Measurements from ENCODE around the gene SPATA4.

Gene SPATA4

DNA sequence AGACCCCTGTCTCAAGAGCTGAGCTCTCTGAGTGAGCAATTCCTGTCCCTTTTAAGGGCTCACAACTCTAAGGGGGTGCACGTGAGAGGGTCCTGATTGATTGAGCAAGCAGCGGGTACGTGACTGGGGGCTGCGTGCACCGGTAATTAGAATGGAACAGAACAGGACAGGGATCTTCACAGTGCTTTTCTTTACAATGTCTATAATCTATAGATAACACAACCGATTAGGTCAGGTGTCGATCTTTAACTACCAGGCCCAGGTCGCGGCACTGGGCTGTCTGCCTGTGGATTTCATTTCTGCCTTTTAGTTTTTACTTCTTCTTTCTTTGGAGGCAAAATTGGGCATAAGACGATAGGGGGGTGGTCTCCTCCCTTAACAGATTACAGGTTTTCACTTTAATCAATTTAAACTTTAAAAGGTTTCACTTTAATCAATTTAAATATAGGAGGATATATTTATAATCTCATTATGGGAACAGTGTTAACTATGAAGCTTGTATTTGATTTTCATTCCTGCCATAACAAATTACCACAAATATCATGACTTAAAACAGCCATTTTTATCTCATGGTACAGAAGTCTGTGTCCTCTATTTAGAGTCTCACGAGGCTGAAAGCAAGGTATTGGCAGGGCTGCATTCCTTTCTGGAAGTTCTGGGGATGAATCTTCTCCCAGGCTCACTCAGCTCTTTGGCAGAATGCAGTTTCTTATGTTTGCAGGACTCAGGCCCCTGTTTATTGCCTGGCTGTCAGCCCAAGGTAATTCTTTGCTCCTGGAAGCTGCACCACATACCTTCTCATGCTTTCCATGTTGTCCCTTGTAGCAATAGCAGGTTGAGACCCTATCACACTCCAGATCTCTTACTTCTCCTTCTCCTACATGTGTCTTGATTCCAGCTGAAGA, 5.2 kb downstream of the SPATA4 start:
- no peak for DNase-seq

- no peak for DNase-seq
Measured at GRCh38 chr4:176188654-176189053, 6.7 kb downstream of the SPATA4 start.

GRCh38 chr4:176187624-176188023, 7.8 kb downstream of the SPATA4 start:
- DNase-seq, result no peak

GRCh38 chr4:176186671-176187395, 8.6 kb downstream of the SPATA4 start:
- no peak for DNase-seq

- DNase-seq, result no peak
Measured at GRCh38 chr4:176186067-176186466, 9.3 kb downstream of the SPATA4 start.

DNA sequence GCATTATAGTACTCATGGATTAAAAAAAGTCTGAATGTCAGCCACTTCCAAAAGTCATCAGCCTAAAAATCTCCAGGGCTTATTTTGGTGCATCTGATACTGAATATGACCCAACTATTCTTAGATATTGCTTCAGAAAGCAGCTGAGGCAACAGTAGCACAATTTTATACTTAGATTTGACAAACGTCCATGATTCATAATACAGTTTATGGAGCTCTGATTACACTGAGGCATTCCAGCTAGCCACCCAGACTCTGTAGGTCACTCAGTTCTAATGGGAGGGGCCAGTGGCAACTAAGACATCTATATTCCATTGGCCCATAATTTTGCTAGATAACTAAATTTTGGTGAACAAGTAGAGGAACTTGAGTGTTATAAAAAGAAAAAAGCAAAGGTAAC, 10.3 kb downstream of the SPATA4 start:
- no peak for DNase-seq

- no peak for DNase-seq
Measured at GRCh38 chr4:176163041-176163440, 32.3 kb downstream of the SPATA4 start.

GRCh38 chr4:176156656-176157055, 38.7 kb downstream of the SPATA4 start:
- no peak for DNase-seq

GRCh38 chr4:176153124-176153523, 42.3 kb downstream of the SPATA4 start:
- no peak for DNase-seq

DNA sequence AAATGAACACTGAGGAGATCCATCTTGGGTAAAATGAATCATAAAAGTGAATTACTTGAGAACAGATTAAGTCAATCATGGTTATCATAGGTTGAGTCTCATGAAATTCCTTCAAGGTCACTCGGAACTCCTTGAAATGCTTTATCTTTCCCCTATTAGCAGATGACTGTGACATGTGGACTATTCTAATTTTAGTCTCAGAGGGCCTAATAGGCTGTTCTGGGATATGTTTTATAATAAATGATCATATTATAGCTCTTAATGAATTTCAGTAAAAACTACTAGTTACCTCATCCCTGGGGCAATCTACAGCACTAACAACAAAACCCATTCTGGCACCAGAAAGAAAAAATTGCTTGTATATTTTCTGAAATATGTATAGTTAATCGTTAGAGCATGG, 44.7 kb downstream of the SPATA4 start:
- DNase-seq, result no peak

- peak in 1 of 2 experiments; percentile 1 for DNase-seq
Measured at GRCh38 chr4:176150356-176150682, 45.1 kb downstream of the SPATA4 start.

DNA sequence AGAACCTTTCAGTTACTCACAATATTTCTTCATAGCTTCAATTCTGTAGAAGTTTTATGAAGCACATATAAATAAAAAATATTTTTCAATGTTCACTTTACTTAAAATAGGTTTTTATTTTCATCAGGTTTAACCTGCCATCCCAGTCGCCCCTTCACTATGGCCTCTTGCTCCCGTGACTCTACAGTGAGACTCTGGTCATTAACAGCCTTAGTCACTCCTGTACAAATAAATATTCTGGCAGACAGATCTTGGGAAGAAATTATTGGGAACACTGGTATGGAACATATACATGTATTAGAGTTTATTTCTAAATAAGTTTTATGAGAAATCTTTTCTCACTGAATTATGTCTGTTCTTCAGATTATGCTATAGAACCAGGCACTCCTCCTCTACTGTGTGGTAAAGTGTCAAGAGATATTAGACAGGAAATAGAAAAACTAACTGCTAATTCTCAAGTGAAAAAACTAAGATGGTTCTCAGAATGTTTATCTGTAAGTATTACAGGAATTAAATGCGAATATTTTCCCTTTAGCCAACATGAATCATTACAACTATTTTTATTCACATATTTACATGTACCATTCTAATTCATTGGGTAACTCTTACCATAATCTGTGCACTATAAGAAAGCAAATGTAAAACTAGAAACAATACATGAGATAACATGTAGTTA, 45.6 kb downstream of the SPATA4 start:
- DNase-seq, result no peak

DNA sequence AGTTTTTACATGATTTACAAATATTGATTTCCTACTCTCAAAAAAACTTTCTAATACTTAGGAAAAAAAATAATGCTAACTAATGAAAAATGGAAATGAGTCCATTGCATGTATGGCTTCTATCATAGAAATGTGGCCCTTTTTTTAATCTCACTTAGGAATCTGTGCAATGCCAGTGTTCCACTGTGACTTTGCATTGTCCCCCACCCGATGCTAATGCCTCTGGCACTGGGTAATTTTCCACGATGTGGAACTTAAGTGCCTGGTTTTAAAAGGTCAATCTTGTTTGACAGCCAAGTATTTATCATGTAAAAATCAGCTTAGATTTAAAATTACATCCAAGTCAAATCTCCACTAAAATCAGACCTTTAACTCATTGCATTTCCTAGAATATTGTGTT, 53.1 kb downstream of the SPATA4 start:
- DNase-seq, result no peak

- DNase-seq, result no peak
Measured at GRCh38 chr4:176139518-176139917, 55.9 kb downstream of the SPATA4 start.

DNA sequence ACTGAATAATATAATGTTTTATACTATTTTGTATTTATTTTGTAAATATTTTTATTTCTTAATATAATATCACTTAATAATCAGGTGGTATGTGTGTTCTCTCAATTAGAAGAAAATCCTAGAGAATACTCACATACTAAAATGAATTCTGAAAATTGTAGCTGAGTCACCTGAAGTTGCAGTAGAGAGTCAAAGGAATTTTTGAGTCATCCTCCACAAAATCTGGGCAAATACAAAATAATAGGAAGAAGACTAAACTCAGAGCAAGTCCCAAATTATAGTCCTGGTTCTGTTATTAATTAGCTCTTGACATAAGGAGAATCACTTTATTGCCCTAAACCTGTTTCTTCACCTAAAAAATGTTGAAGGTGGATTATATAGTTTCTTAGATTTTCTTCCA, 57.8 kb downstream of the SPATA4 start:
- no peak for DNase-seq

- no peak for DNase-seq
Measured at GRCh38 chr4:176134670-176135069, 60.7 kb downstream of the SPATA4 start.
